ENCODE results near the gene ZSCAN18. TPM values are rescaled to one million over a fixed set of nuclear protein-coding genes. Genes with fewer than 3 reads are reported as not detected.
A peak's percentile ranks its signal among the peaks of the same experiment; 100 is the strongest.

ZSCAN18 gene
- total and polyA plus RNA-seq, 9 donors: 55.6 to 83.4 (median 64.4) TPM

- Histone ChIP-seq H3K4me1 (ENCODE audit: control insufficient read depth, insufficient read depth, low read length) (peaks cover 5% of the 10 kb centered on the region), H3K9me3 (replicated peaks; ENCODE audit: control insufficient read depth, low read depth, low read length) (peaks cover 2% of the 10 kb centered on the region), H3K27me3 (ENCODE audit: control insufficient read depth, insufficient read depth, low read length) (peaks cover 3% of the 10 kb centered on the region), H3K27ac (ENCODE audit: low read length) (no peak overlapping the region), H3K36me3 (ENCODE audit: control insufficient read depth, insufficient read depth, low read length) (no peaks in the 10 kb centered on the region), H3K4me3 (ENCODE audit: low read length) (peak overlapping the region; percentile 43)
- WGBS (ENCODE audit: insufficient coverage): under 1% methylated on average over 17 of the region's 20 CpGs
- DNase-seq: peak; percentile 31
Measured at GRCh38 chr19:58034477-58034793, 63.6 kb downstream of the ZSCAN18 start.

Other genes starting within 250 kb of the ZSCAN18 start
- 19.3 TPM for gene ZNF587, start 248.4 kb downstream of the ZSCAN18 start, total RNA-seq
- gene ZNF587, start 248.4 kb downstream of the ZSCAN18 start, polyA plus RNA-seq (ENCODE audit: insufficient read depth in 1 of 8, insufficient read length in 8 of 8, low replicate concordance in 1 of 8): 10 to 100 TPM in 7 of 8 donors, 1 to 10 TPM in 1; 7.5 to 20.6 (median 12.6) TPM
- gene ZNF814, start 209.2 kb downstream of the ZSCAN18 start, total RNA-seq: 10.8 TPM
- 10 to 100 TPM; 15.7 to 29.7 (median 22.0) TPM for gene ZNF814, start 209.2 kb downstream of the ZSCAN18 start, polyA plus RNA-seq (ENCODE audit: insufficient read depth in 1 of 8, insufficient read length in 8 of 8, low replicate concordance in 1 of 8)
- 16.4 TPM for gene ZNF417, start 181.6 kb downstream of the ZSCAN18 start, total RNA-seq
- gene ZNF417, start 181.6 kb downstream of the ZSCAN18 start, polyA plus RNA-seq (ENCODE audit: insufficient read depth in 1 of 8, insufficient read length in 8 of 8, low replicate concordance in 1 of 8): 10 to 100 TPM in 6 of 8 donors, 1 to 10 TPM in 2; 7.7 to 15.4 (median 11.0) TPM
- gene ZNF418, start 162.8 kb downstream of the ZSCAN18 start, total RNA-seq: 14.1 TPM
- 10 to 100 TPM in 1 of 8 donors, 1 to 10 TPM in 7; 6.7 to 15.6 (median 8.3) TPM for gene ZNF418, start 162.8 kb downstream of the ZSCAN18 start, polyA plus RNA-seq (ENCODE audit: insufficient read depth in 1 of 8, insufficient read length in 8 of 8, low replicate concordance in 1 of 8)
- 6.7 TPM for gene ZNF256, start 150.5 kb downstream of the ZSCAN18 start, total RNA-seq
- gene ZNF256, start 150.5 kb downstream of the ZSCAN18 start, polyA plus RNA-seq (ENCODE audit: insufficient read depth in 1 of 8, insufficient read length in 8 of 8, low replicate concordance in 1 of 8): 1 to 10 TPM; 5.0 to 6.0 (median 5.5) TPM
- gene C19orf18, start 123.7 kb downstream of the ZSCAN18 start, total RNA-seq: 0.89 TPM
- gene C19orf18, start 123.7 kb downstream of the ZSCAN18 start, polyA plus RNA-seq (ENCODE audit: insufficient read depth in 1 of 8, insufficient read length in 8 of 8, low replicate concordance in 1 of 8): 1 to 10 TPM in 4 of 8 donors, under 1 TPM in 4; 0.31 to 2.4 (median 1.00) TPM
- gene ZNF606, start 95.4 kb downstream of the ZSCAN18 start, total RNA-seq: 20.5 TPM
- 10 to 100 TPM; 10.5 to 13.5 (median 11.6) TPM for gene ZNF606, start 95.4 kb downstream of the ZSCAN18 start, polyA plus RNA-seq (ENCODE audit: insufficient read depth in 1 of 8, insufficient read length in 8 of 8, low replicate concordance in 1 of 8)
- gene ZSCAN1, start 64.2 kb downstream of the ZSCAN18 start, total RNA-seq: 0.35 TPM
- 1 to 10 TPM in 6 of 8 donors, under 1 TPM in 2; 0.55 to 1.8 (median 1.1) TPM for gene ZSCAN1, start 64.2 kb downstream of the ZSCAN18 start, polyA plus RNA-seq (ENCODE audit: insufficient read depth in 1 of 8, insufficient read length in 8 of 8, low replicate concordance in 1 of 8)
- gene ZNF135, start 38.9 kb downstream of the ZSCAN18 start, total RNA-seq: 11.7 TPM
- 10 to 100 TPM; 11.1 to 16.8 (median 12.4) TPM for gene ZNF135, start 38.9 kb downstream of the ZSCAN18 start, polyA plus RNA-seq (ENCODE audit: insufficient read depth in 1 of 8, insufficient read length in 8 of 8, low replicate concordance in 1 of 8)
- 19.0 TPM for gene ZNF329, start 52.6 kb upstream of the ZSCAN18 start, total RNA-seq
- 10 to 100 TPM in 7 of 8 donors, 1 to 10 TPM in 1; 9.8 to 13.6 (median 12.4) TPM for gene ZNF329, start 52.6 kb upstream of the ZSCAN18 start, polyA plus RNA-seq (ENCODE audit: insufficient read depth in 1 of 8, insufficient read length in 8 of 8, low replicate concordance in 1 of 8)
- gene ZNF274, start 84.8 kb upstream of the ZSCAN18 start, total RNA-seq: 10.0 TPM
- 10 to 100 TPM in 1 of 8 donors, 1 to 10 TPM in 7; 8.0 to 10.7 (median 8.8) TPM for gene ZNF274, start 84.8 kb upstream of the ZSCAN18 start, polyA plus RNA-seq (ENCODE audit: insufficient read depth in 1 of 8, insufficient read length in 8 of 8, low replicate concordance in 1 of 8)
- gene ZNF544, start 130.7 kb upstream of the ZSCAN18 start, total RNA-seq: 24.2 TPM
- 10 to 100 TPM; 13.2 to 22.6 (median 15.7) TPM for gene ZNF544, start 130.7 kb upstream of the ZSCAN18 start, polyA plus RNA-seq (ENCODE audit: insufficient read depth in 1 of 8, insufficient read length in 8 of 8, low replicate concordance in 1 of 8)
- gene ZNF8, start 180.7 kb upstream of the ZSCAN18 start, total RNA-seq: 5.7 TPM
- gene ZNF8, start 180.7 kb upstream of the ZSCAN18 start, polyA plus RNA-seq (ENCODE audit: insufficient read depth in 1 of 8, insufficient read length in 8 of 8, low replicate concordance in 1 of 8): 1 to 10 TPM; 2.6 to 5.9 (median 4.4) TPM
- 30.5 TPM for gene ERVK3-1, start 207.1 kb upstream of the ZSCAN18 start, total RNA-seq
- 10 to 100 TPM; 28.8 to 37.1 (median 32.4) TPM for gene ERVK3-1, start 207.1 kb upstream of the ZSCAN18 start, polyA plus RNA-seq (ENCODE audit: insufficient read depth in 1 of 8, insufficient read length in 8 of 8, low replicate concordance in 1 of 8)
- 2.7 TPM for gene ZSCAN22, start 228.8 kb upstream of the ZSCAN18 start, total RNA-seq
- gene ZSCAN22, start 228.8 kb upstream of the ZSCAN18 start, polyA plus RNA-seq (ENCODE audit: insufficient read depth in 1 of 8, insufficient read length in 8 of 8, low replicate concordance in 1 of 8): 1 to 10 TPM; 2.4 to 3.4 (median 3.2) TPM